ENCODE results near the gene QPRT. TPM values are rescaled to one million over a fixed set of nuclear protein-coding genes. Genes with fewer than 3 reads are reported as not detected.

QPRT gene
- total and polyA plus RNA-seq, 2 of the 8 experiments (the other 6 are each of a cell fraction or from before 2014, with no cell fraction given): 89.0 to 102 TPM

- Histone ChIP-seq H3K4me2 (ENCODE audit: insufficient read depth in 1 of 2, low read depth in 2 of 2, low read length in 2 of 2) (no peak overlapping the region), H3K9me3 (ENCODE audit: insufficient read depth in 2 of 2, low read depth in 1 of 2, low read length in 1 of 2) (no peaks in the 10 kb centered on the region), H3K79me2 (ENCODE audit: control insufficient read depth in 1 of 2, insufficient read depth in 2 of 2, low read length in 2 of 2) (peaks cover 0 to 54% of the 10 kb centered on the region in 2 experiments; a peak in 3 of 4 replicates), H2BK15ac (ENCODE audit: low read length) (no peak overlapping the region), H3K27ac (ENCODE audit: low read depth, low read length) (peak overlapping the region; percentile 22; the same call in 1 of the 2 replicates), H4K8ac (ENCODE audit: extremely low read depth, insufficient read depth, low read length) (no peak overlapping the region), H2BK12ac (ENCODE audit: low read depth, low read length) (no peak overlapping the region), H4K91ac (replicated peaks; ENCODE audit: insufficient read length, low read length) (no peak overlapping the region), H3K4me1 (replicated peaks in 1 of 4; ENCODE audit: control insufficient read depth in 3 of 4, insufficient read depth in 4 of 4, low read length in 3 of 4) (no peaks in the 10 kb centered on the region), H3K9ac (replicated peaks in 1 of 4; ENCODE audit: extremely low read depth in 1 of 4, low read depth in 3 of 4, low read length in 3 of 4) (no peak overlapping the region), H3K23ac (ENCODE audit: insufficient read length) (no peak overlapping the region), H3K4ac (replicated peaks; ENCODE audit: insufficient read length, low read depth, low read length) (no peak overlapping the region), H3K27me3 (replicated peaks in 1 of 4; ENCODE audit: control insufficient read depth in 3 of 4, extremely low read depth in 1 of 4, insufficient read depth in 3 of 4, low read length in 3 of 4) (no peaks in the 10 kb centered on the region), H3K4me3 (ENCODE audit: extremely low read depth in 1 of 4, insufficient read depth in 2 of 4, low read depth in 3 of 4, low read length in 4 of 4) (no peak overlapping the region), H3K18ac (ENCODE audit: extremely low read depth, low read length) (no peak overlapping the region), H2BK120ac (replicated peaks; ENCODE audit: low read depth, low read length) (no peak overlapping the region), H3K56ac (replicated peaks; ENCODE audit: insufficient read length, low read depth, low read length) (no peak overlapping the region), H2BK20ac (ENCODE audit: low read length) (no peak overlapping the region), H3K14ac (ENCODE audit: insufficient read length) (no peak overlapping the region), H3K23me2 (ENCODE audit: low read depth, low read length) (no peaks in the 10 kb centered on the region), H3K36me3 (ENCODE audit: control insufficient read depth in 2 of 4, insufficient read depth in 4 of 4, low read length in 3 of 4) (peaks cover 22 to 68% (median 28%) of the 10 kb centered on the region in 4 experiments), H2AK5ac (ENCODE audit: low read depth, low read length) (no peak overlapping the region), H4K5ac (ENCODE audit: insufficient read length, low read depth, low read length) (no peak overlapping the region), H2AFZ (ENCODE audit: low read length) (no peak overlapping the region), H4K20me1 (replicated peaks in 1 of 2; ENCODE audit: control insufficient read depth in 1 of 2, insufficient read depth in 2 of 2, low read length in 2 of 2) (peaks cover 2 to 7% of the 10 kb centered on the region in 2 experiments), H2BK5ac (ENCODE audit: low read depth, low read length) (no peak overlapping the region), H3K79me1 (ENCODE audit: low read depth, low read length) (peaks cover 8% of the 10 kb centered on the region; the same call in 1 of the 2 replicates)
- WGBS, 2 experiments (ENCODE audit: extremely low coverage in 1 of 2, insufficient coverage in 1 of 2, insufficient read length in 1 of 2, insufficient replicate concordance in 2 of 2, low coverage in 1 of 2, low lambda C conversion rate in 2 of 2, missing lambda C conversion rate in 1 of 2): 96% methylated on average over 9 of the region's 9 CpGs; no CpG with 5 or more reads in 1 of the 2 experiments
- ChIA-PET POLR2A (ENCODE audit: partially characterized antibody) (interaction anchor here (0.6 to 26.3 kb wide), 8 partner anchors 8 to 53 kb away, joined by 3 to 490 read pairs (median 4); no protein-coding TSS in a partner anchor), CTCF (ENCODE audit: partially characterized antibody) (interaction anchor here (1.0 to 7.4 kb wide), 6 partner anchors 9 to 27 kb away, joined by 3 to 81 read pairs (median 6); no protein-coding TSS in a partner anchor)
- no peak for FAIRE-seq
- DNase-seq (ENCODE audit: low read depth in 1 of 2, low spot score in 2 of 2): no peak
- TF ChIP-seq SP2 (IDR thresholded peaks at IDR 0.05; ENCODE audit: low read length) (no peak), KDM1A (IDR thresholded peaks at IDR 0.05; ENCODE audit: borderline replicate concordance, low read length) (no peak), PHF8 (conservative IDR thresholded peaks at IDR 0.05; ENCODE audit: low read depth, low read length) (no peak), HDAC6 (IDR thresholded peaks at IDR 0.05; ENCODE audit: low read depth, low read length) (no peak)
Measured at GRCh38 chr16:29726845-29727377, 47.9 kb downstream of the QPRT start.
